K562 (cell line): ENCODE data around the gene NDUFS6. TPM values are rescaled to one million over a fixed set of nuclear protein-coding genes. Genes with fewer than 3 reads are reported as not detected.

Experiments
- ATAC-seq: fragments of 200-7000 bp; cut with Tn5 transposase; 3 replicates; pipeline ENCODE4 v1.9.1; 2020; ENCODE audit warnings: moderate library complexity
- BruUV-seq: library from RNA; stranded (reverse); fragments of 400-500 nt; replicated peaks from 2 replicates; lab custom pipeline; 2021; lab: Mats Ljungman, UMichigan
- CTCF ChIA-PET: fragments of 300-600 bp; formaldehyde crosslinking; extraction: SDS; loops from one replicate; lab custom pipeline; 2021; ENCODE audit warnings: low intra/inter-chr PET ratio; lab: Yijun Ruan, JAX
- POLR2A ChIA-PET: fragments of 300-600, 350-650 bp; sonication (Branson Sonifier 250); formaldehyde crosslinking; extraction: SDS; loops from one replicate; lab custom pipeline; 2021; ENCODE audit warnings: antibody characterized with exemption, inconsistent platforms; lab: Yijun Ruan, JAX
- DNase-seq, 4 experiments: peaks; one replicate each; pipeline versions ENCODE4 v3.0.0 to v3.0.0-alpha.2; 2011 to 2018; ENCODE audit warnings: low spot score in 3 of 4, mixed read lengths in 3 of 4; ENCODE audit errors: extremely low read depth in 1 of 4
- FAIRE-seq: peaks from 2 replicates; lab custom pipeline; 2011; peaks lifted over from hg19 to GRCh38; lab: Jason Lieb, UNC
- H2AFZ ChIP-seq: 2 replicates; pipeline ENCODE4 v1.6.0; 2011; ENCODE audit warnings: low read depth, low read length, control low read depth, inconsistent platforms
- H3K27ac ChIP-seq: fragments of 200-600 bp; 3 replicates; pipeline ENCODE4 v1.8.0; 2011; ENCODE audit warnings: low read depth, mild to moderate bottlenecking, control low read depth, inconsistent platforms, low read length, moderate library complexity, mixed read lengths; ENCODE audit errors: extremely low read depth
- H3K27me3 ChIP-seq, 2 experiments: fragments of 300-600 bp in 1 of 2; 2 replicates in 1 of 2; 3 replicates in 1 of 2; pipeline versions ENCODE4 v1.6.0 to v1.8.0; 2011; ENCODE audit warnings: inconsistent platforms in 2 of 2, low read length in 2 of 2, mild to moderate bottlenecking in 1 of 2, mixed read lengths in 1 of 2, moderate library complexity in 1 of 2; ENCODE audit not compliant: control insufficient read depth in 2 of 2, insufficient read depth in 2 of 2
- H3K36me3 ChIP-seq: fragments of 300-600 bp; 3 replicates; pipeline ENCODE4 v1.8.0; 2011; ENCODE audit warnings: mild to moderate bottlenecking, low read length, inconsistent platforms; ENCODE audit not compliant: control insufficient read depth, insufficient read depth
- H3K4me1 ChIP-seq, 2 experiments: fragments of 200-600 bp in 1 of 2; replicated peaks in 1 of 2; 2 replicates in 1 of 2; 3 replicates in 1 of 2; pipeline versions ENCODE4 v1.5.1 to v1.8.0; 2011; ENCODE audit warnings: inconsistent platforms in 2 of 2, low read length in 2 of 2, mild to moderate bottlenecking in 1 of 2, mixed read lengths in 1 of 2, moderate library complexity in 1 of 2; ENCODE audit not compliant: control insufficient read depth in 2 of 2, insufficient read depth in 2 of 2
- H3K4me2 ChIP-seq: 2 replicates; pipeline ENCODE4 v1.6.1; 2011; ENCODE audit warnings: low read length, control low read depth, inconsistent platforms, mixed read lengths; ENCODE audit not compliant: insufficient read depth
- H3K4me3 ChIP-seq: fragments of 200-600 bp; sonication (generic), shearing (Covaris generic); 2 replicates; pipeline ENCODE4 v1.5.1; 2016; ENCODE audit warnings: control low read depth, inconsistent platforms
- H3K79me2 ChIP-seq: fragments of 200-600 bp; 3 replicates; pipeline ENCODE4 v1.8.0; 2011; ENCODE audit warnings: low read length, inconsistent platforms; ENCODE audit not compliant: control insufficient read depth, insufficient read depth
- H3K9ac ChIP-seq, 2 experiments: 2 replicates each; pipeline versions ENCODE4 v1.6.0 to v1.6.1; 2011; ENCODE audit warnings: low read depth in 2 of 2, low read length in 2 of 2, control low read depth in 1 of 2, inconsistent platforms in 1 of 2, mild to moderate bottlenecking in 1 of 2, mixed read lengths in 1 of 2; ENCODE audit not compliant: insufficient read depth in 1 of 2
- H3K9me1 ChIP-seq: one replicate; pipeline ENCODE4 v1.6.0; 2011; ENCODE audit warnings: inconsistent platforms, mild to moderate bottlenecking, low read length, moderate library complexity; ENCODE audit not compliant: control insufficient read depth, insufficient read depth
- H3K9me3 ChIP-seq: replicated peaks from 2 replicates; pipeline ENCODE4 v1.5.1; 2011; ENCODE audit warnings: low read depth, low read length, inconsistent platforms; ENCODE audit not compliant: control insufficient read depth, insufficient read depth
- H4K20me1 ChIP-seq: replicated peaks from 2 replicates; pipeline ENCODE4 v1.6.1; 2011; ENCODE audit warnings: low read length, inconsistent platforms, mixed read lengths; ENCODE audit not compliant: control insufficient read depth, insufficient read depth
- KLF10 ChIP-seq: fragments of 250-450 bp; sonication (Bioruptor Pico); IDR thresholded peaks from 2 replicates; pipeline ENCODE4 v1.6.1; 2021; ENCODE audit warnings: matching md5 sums
- NR4A1 ChIP-seq, 2 experiments: fragments of 250-450 bp in 1 of 2; fragments of 450-650 bp in 1 of 2; sonication (Bioruptor Pico) in 1 of 2; IDR thresholded peaks; 2 replicates each; pipeline versions ENCODE4 v1.4.0 to v1.6.1; 2016 to 2020; ENCODE audit warnings: mild to moderate bottlenecking in 2 of 2, missing compliant biosample characterization in 1 of 2, missing genetic modification characterization in 1 of 2, moderate library complexity in 1 of 2
- POLR2AphosphoS5 ChIP-seq: IDR thresholded peaks from 2 replicates; pipeline ENCODE4 v1.6.1; 2011; ENCODE audit warnings: mild to moderate bottlenecking, low read depth, low read length, moderate library complexity; ENCODE audit not compliant: control insufficient read depth, insufficient read depth
- XRCC3 ChIP-seq: fragments of 450-650 bp; IDR thresholded peaks from 2 replicates; pipeline ENCODE4 v1.6.1; 2017; ENCODE audit warnings: mild to moderate bottlenecking, moderate library complexity
- WGBS: fragments of 100-300 bp; shearing (Covaris generic); methylation state at CpG from one replicate; pipeline ENCODE4 v1.1.6; 2016; ENCODE audit warnings: low coverage, mixed read lengths; ENCODE audit not compliant: insufficient coverage; ENCODE audit errors: missing lambda C conversion rate; 5-methylcytosine and 5-hydroxymethylcytosine counted together
- in situ Hi-C: fragments of 300-500 bp; cut with MboI; formaldehyde crosslinking; loops from 4 replicates; pipeline ENCODE4 v1.15.0; 2018; ENCODE audit warnings: inconsistent platforms, mixed read lengths
- intact Hi-C: fragments of 100-400 bp; cut with micrococcal nuclease; formaldehyde crosslinking; loops from 2 replicates; pipeline ENCODE4 v1.14.2; 2022
- polyA plus RNA-seq, 8 experiments: library from polyadenylated mRNA; depleted of rRNA in 4 of 8; stranded (reverse) in 5 of 8; unstranded in 3 of 8; fragments of >200 nt; fragmentation: Nextera tagmentation in 2 of 8; fragmentation: Illumina TruSeq in 1 of 8; extraction: Ambion mirVana in 2 of 8; extraction: Trizol in 1 of 8; gene quantifications; 2 replicates each; pipeline versions ENCODE4 v1.2.1 to v1.2.3, GENCODE V29; 2011 to 2014; ENCODE audit warnings: inconsistent platforms in 1 of 8, missing spikeins in 1 of 8
- total RNA-seq, 7 experiments: library from RNA; depleted of rRNA in 6 of 7; stranded (reverse); fragments of >200 nt in 6 of 7; fragmentation: Illumina TruSeq in 2 of 7; extraction: Trizol in 2 of 7; gene quantifications; 2 replicates each; pipeline versions ENCODE4 v1.2.1 to v1.2.3, GENCODE V29; 2011 to 2021; ENCODE audit warnings: low replicate concordance in 1 of 7

Gene NDUFS6
- total and polyA plus RNA-seq, 9 of the 15 experiments (the other 6 are each of a cell fraction or from before 2014, with no cell fraction given) = 36.1 to 291 (median 77.0) TPM

DNA sequence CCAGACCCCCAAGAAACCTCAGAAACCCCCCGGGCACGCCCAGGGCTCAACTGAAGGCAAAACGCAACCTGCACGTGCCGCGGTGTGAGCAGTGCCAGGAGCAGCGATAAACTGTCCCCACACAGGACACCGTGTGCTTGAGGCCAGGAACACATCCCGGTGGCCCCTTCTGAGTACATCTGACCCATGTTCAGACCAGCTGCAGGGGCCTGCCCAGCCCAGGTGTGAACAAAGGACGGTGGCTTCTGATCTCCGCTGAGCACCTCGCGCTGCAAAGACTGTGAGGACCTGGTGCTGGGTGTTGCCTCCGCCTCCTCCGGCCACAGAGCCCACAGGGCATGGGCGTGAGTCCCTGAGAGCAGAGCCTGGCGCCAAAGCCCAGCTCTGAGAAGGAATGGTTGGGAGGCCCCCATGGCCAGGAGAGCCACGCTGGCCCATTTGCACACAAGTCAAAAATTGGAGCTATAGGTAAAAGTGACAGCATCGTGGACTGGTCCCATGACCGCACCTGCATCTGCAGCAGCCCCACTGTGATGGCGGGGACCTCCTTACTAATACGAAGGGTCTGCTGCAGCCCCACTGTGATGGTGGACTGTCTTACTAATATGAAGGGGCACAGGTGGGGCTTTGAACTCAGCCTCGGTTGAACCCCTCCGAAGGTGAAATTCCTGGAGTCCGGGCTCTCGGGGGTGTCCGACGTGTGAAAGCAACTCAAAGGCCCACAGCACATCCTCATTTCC, 31.5 kb downstream of the NDUFS6 start (continued):
- TF ChIP-seq POLR2AphosphoS5 (no peak), XRCC3 (no peak), KLF10 (CRISPR knock-in tag) (no peak)

GRCh38 chr5:1833264-1834021, 32.2 kb downstream of the NDUFS6 start:
- H3K27me3 ChIP-seq = peaks cover 54 to 71% of the 10 kb centered on the region in 2 experiments
- intact Hi-C loops (no loop called here), in situ Hi-C loops (no loop called here)
- ChIA-PET POLR2A (no interaction called here), CTCF (no interaction called here)
- no peak overlapping the region for H3K4me2 ChIP-seq
- no peaks in the 10 kb centered on the region for H3K79me2 ChIP-seq
- peaks cover 27% of the 10 kb centered on the region for H4K20me1 ChIP-seq
- DNase-seq = no peak
- BruUV-seq = no TSS peak
- TF ChIP-seq NR4A1 (CRISPR knock-in tag; IDR thresholded peaks at IDR 0.05) (no peak), NR4A1 (tag; IDR thresholded peaks at IDR 0.05) (no peak)
- no peak overlapping the region for H3K9ac ChIP-seq
- 4% methylated on average over 16 of the region's 16 CpGs for WGBS
- no peak; the same call in 2 of the 3 replicates for ATAC-seq
- peaks cover 0 to 12% of the 10 kb centered on the region in 2 experiments; a peak in 1 of 5 replicates for H3K4me1 ChIP-seq
- no peaks in the 10 kb centered on the region for H3K9me3 ChIP-seq
- H3K9me1 ChIP-seq = no peaks in the 10 kb centered on the region
- H3K4me3 ChIP-seq = no peak overlapping the region
- H3K27ac ChIP-seq = no peak overlapping the region
- H2AFZ ChIP-seq = no peak overlapping the region
- peaks cover 6% of the 10 kb centered on the region; the same call in 1 of the 3 replicates for H3K36me3 ChIP-seq
- no peak for FAIRE-seq
